ENCODE measurements around the gene ENG. TPM values are rescaled to one million over a fixed set of nuclear protein-coding genes. Genes with fewer than 3 reads are reported as not detected.
A peak's percentile ranks its signal among the peaks of the same experiment; 100 is the strongest.

Gene ENG
- polyA plus RNA-seq, 1 donor from 2014 or later = 1.8 TPM

GRCh38 chr9:127771570-127772189 is 82.8 kb downstream of the ENG start:
- Mint-ChIP-seq H3K4me1 (peaks cover 22 to 47% (median 42%) of the 10 kb centered on the region in 3 donors), H3K27ac (peak overlapping the region; percentile 95 to 98 (median 97)), H3K4me3 (peak overlapping the region; percentile 91 to 95 (median 92)), H3K36me3 (peaks cover 3% of the 10 kb centered on the region), H3K9me3 (no peaks in the 10 kb centered on the region), H3K27me3 (no peaks in the 10 kb centered on the region)

- H3K27ac Mint-ChIP-seq = peak overlapping the region; percentile 95 to 98 (median 97)
- peaks cover 3% of the 10 kb centered on the region for H3K36me3 Mint-ChIP-seq
- H3K9me3 Mint-ChIP-seq = no peaks in the 10 kb centered on the region
- H3K4me3 Mint-ChIP-seq = peak overlapping the region; percentile 91 to 95 (median 92)
- H3K4me1 Mint-ChIP-seq = peaks cover 22 to 48% (median 43%) of the 10 kb centered on the region in 3 donors
- H3K27me3 Mint-ChIP-seq = no peaks in the 10 kb centered on the region
Observed at GRCh38 chr9:127770905-127771569, 83.4 kb downstream of the ENG start.

- H3K27me3 Mint-ChIP-seq = no peaks in the 10 kb centered on the region
- H3K4me3 Mint-ChIP-seq = peak overlapping the region; percentile 91 to 95 (median 92)
- peaks cover 22 to 48% (median 45%) of the 10 kb centered on the region in 3 donors for H3K4me1 Mint-ChIP-seq
- H3K27ac Mint-ChIP-seq = peak overlapping the region; percentile 95 to 98 (median 97)
- H3K9me3 Mint-ChIP-seq = no peaks in the 10 kb centered on the region
- peaks cover 3% of the 10 kb centered on the region for H3K36me3 Mint-ChIP-seq
Observed at GRCh38 chr9:127770583-127770904, 83.9 kb downstream of the ENG start.

DNA sequence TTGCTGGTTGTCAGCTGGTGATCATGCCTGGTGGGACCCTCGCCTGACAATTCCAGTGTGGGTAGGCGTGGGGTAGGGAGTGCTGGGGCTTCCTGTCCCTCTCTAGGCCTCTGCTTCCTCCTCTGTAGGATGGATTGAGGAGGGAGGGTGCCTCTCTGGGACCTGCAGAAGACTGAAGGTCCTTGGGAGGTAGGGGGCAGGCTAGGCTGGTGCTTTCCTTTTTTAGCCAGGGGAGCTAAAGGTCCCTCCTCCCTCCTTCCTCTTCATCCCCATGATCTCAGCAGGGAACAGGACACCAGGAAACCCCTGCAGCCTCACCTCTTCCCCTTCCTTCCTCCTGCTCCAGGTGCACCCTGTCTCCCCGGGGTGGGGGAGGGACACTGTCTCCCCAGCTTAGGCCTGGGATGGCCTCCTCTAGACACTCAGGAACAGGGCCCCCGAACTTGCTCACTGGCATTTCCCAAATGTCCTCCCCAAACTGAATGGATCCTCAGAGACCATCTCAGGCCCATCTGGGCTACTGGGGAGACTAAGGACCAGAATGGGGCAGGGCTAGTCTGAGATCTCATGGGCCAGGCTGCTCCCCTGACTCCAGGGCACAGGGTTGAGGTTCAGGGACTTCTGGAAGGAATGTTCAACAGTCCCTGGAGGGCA is 84.4 kb downstream of the ENG start:
- no peaks in the 10 kb centered on the region for H3K9me3 Mint-ChIP-seq
- peak overlapping the region; percentile 91 to 95 (median 92) for H3K4me3 Mint-ChIP-seq
- peaks cover 22 to 51% (median 49%) of the 10 kb centered on the region in 3 donors for H3K4me1 Mint-ChIP-seq
- H3K36me3 Mint-ChIP-seq = peaks cover 3% of the 10 kb centered on the region
- H3K27me3 Mint-ChIP-seq = no peaks in the 10 kb centered on the region
- peak overlapping the region; percentile 95 to 98 (median 97) for H3K27ac Mint-ChIP-seq

DNA sequence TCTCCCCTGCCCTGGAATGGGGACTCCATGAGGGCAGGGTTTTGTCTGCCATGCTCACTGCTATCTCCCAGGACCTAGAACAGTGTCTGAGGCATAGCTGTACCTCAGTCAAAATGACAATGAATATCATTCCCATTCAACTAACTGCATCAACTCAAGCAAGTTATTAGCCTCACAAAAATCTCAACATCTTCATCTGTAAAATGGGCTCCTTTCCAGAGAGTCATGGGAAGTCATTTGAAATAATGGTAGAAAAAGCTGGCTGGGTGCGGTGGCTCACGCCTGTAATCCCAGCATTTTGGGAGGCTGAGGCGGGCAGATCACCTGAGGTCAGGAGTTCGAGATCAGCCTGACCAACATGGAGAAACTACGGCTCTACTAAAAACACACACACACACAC is 85.4 kb downstream of the ENG start:
- Mint-ChIP-seq H3K27me3 (no peaks in the 10 kb centered on the region), H3K36me3 (peaks cover 3% of the 10 kb centered on the region), H3K27ac (peak overlapping the region in 2 of 3 donors; percentile 81 to 86), H3K9me3 (no peaks in the 10 kb centered on the region), H3K4me1 (peaks cover 22 to 51% (median 46%) of the 10 kb centered on the region in 3 donors), H3K4me3 (peak overlapping the region in 2 of 4 donors; percentile 78 to 87)

DNA sequence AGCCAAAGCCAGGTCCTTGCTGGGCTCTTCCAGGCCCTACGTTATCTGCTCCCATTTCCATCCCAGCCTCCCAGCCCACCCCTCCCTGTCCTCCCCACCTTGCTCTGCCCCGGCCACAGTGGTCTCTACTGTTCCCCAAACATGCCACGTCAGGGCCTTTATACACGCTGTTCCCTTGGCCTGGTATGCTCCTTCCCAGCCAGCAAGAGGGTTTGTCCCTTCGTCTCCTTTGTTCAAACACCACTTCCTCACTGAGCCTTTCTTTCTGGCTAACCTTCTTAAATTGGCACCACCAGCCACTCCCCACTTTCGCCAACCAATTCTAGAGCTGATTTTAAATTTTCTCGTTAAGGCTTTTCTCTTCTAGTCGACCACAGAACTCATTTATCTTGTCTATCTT is 85.8 kb downstream of the ENG start:
- Mint-ChIP-seq H3K4me1 (peaks cover 26 to 50% (median 49%) of the 10 kb centered on the region in 3 donors), H3K36me3 (peaks cover 3% of the 10 kb centered on the region), H3K27me3 (no peaks in the 10 kb centered on the region), H3K9me3 (no peaks in the 10 kb centered on the region), H3K4me3 (peak overlapping the region in 2 of 4 donors; percentile 78 to 87), H3K27ac (peak overlapping the region; percentile 78 to 86 (median 81))

DNA sequence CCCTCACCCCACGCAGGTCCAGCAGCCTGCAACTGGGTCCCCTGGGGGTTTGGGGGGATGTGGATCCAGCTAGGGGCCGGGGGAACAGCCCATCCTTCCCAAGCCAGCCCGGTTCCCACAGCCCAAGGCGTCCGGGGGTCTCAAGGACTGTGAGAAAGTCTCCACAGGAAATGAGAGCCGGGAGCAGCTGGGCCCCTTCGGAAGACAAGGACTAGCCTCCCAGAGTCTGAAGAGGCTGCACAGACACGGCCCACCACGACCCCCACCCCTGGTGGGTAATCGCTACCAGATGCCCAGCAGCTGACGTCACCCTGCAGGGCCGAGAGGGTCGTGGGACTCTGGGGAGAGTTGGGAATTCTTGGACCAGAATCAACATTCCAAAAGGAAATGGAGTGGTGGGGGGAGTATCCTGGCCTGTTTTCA is 86.5 kb downstream of the ENG start:
- Mint-ChIP-seq H3K9me3 (no peaks in the 10 kb centered on the region), H3K27ac (peak overlapping the region in 2 of 3 donors; percentile 78 to 94), H3K4me3 (no peak overlapping the region), H3K4me1 (peaks cover 33 to 52% (median 52%) of the 10 kb centered on the region in 3 donors), H3K27me3 (no peaks in the 10 kb centered on the region), H3K36me3 (peaks cover 2% of the 10 kb centered on the region)

DNA sequence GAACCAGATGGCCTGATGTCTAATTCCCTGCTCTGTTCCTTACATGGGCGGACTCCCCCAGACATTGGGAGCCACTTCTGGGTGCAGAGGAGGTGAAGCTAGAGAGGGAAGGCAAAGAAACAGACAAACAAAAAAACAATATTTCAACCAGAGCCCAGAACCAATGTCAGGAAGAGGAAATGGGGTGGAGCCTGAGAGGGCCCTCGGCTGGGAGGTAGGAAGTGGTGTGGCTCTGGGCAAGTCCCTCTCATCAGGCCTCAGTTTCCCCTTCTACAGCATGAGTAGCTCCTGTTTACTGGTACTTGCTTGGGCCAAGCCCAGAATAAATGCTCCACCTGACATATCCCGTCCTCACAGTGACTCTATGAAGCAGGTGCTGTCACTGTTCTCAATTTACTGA is 87.0 kb downstream of the ENG start:
- H3K4me1 Mint-ChIP-seq = peaks cover 38 to 55% (median 51%) of the 10 kb centered on the region in 3 donors

DNA sequence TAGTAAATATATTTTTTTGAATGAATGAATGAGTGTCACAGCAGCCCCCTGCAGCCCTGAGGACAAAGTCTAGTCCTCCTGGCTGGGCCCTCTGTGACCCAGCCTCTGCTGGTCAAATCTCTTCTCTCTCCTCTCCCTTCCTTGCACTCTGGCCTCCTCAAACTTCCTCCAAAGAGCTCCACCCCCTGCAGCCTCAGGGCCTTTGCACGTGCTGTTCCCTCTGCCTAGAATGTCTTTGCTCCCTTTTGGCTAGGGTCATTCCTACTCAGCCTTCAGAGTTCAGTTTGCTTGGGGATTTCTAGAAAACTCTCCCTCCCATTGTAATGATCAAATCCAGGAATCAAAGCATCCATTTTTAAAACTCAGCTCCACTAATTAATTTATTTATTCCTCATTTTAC is 89.0 kb downstream of the ENG start:
- Mint-ChIP-seq H3K27ac (peak overlapping the region; percentile 20 to 96 (median 74)), H3K4me1 (peaks cover 30 to 44% (median 39%) of the 10 kb centered on the region in 3 donors), H3K4me3 (no peak overlapping the region), H3K27me3 (no peaks in the 10 kb centered on the region), H3K36me3 (peaks cover 2% of the 10 kb centered on the region), H3K9me3 (no peaks in the 10 kb centered on the region)

More for the DNA sequence above, 87.0 kb downstream of the ENG start:
- H3K9me3 Mint-ChIP-seq = no peaks in the 10 kb centered on the region
- peaks cover 2% of the 10 kb centered on the region for H3K36me3 Mint-ChIP-seq
- no peaks in the 10 kb centered on the region for H3K27me3 Mint-ChIP-seq
- H3K27ac Mint-ChIP-seq = peak overlapping the region in 2 of 3 donors; percentile 91 to 94
- H3K4me3 Mint-ChIP-seq = peak overlapping the region in 2 of 4 donors; percentile 19 to 39

Other genes starting within 250 kb of the ENG start
- 0.33 TPM for gene STXBP1, start 242.4 kb downstream of the ENG start, polyA plus RNA-seq
- gene CFAP157, start 147.7 kb downstream of the ENG start, polyA plus RNA-seq = not detected
- 14.8 TPM for gene PTRH1, start 139.0 kb downstream of the ENG start, polyA plus RNA-seq
- not detected for gene TTC16, start 138.6 kb downstream of the ENG start, polyA plus RNA-seq
- gene TOR2A, start 119.4 kb downstream of the ENG start, polyA plus RNA-seq = 22.4 TPM
- gene SH2D3C, start 76.0 kb downstream of the ENG start, polyA plus RNA-seq = 76.1 TPM
- gene CDK9, start 68.6 kb downstream of the ENG start, polyA plus RNA-seq = 65.3 TPM
- 51.4 TPM for gene FPGS, start 51.8 kb downstream of the ENG start, polyA plus RNA-seq
- 0.10 TPM for gene AK1, start 23.0 kb upstream of the ENG start, polyA plus RNA-seq
- 38.9 TPM for gene ST6GALNAC6, start 44.9 kb upstream of the ENG start, polyA plus RNA-seq
- gene ST6GALNAC4, start 62.4 kb upstream of the ENG start, polyA plus RNA-seq = 32.5 TPM
- 1.1 TPM for gene PIP5KL1, start 76.1 kb upstream of the ENG start, polyA plus RNA-seq
- gene DPM2, start 83.2 kb upstream of the ENG start, polyA plus RNA-seq = 44.9 TPM
- gene EEIG1, start 126.3 kb upstream of the ENG start, polyA plus RNA-seq = 90.5 TPM
- 12.7 TPM for gene NAIF1, start 212.7 kb upstream of the ENG start, polyA plus RNA-seq
- 7.4 TPM for gene SLC25A25, start 213.6 kb upstream of the ENG start, polyA plus RNA-seq